DLD1 (cell line): ENCODE measurements around the gene RPRML.
"Not testable (repeated sequence)": the region's sequence is repeated elsewhere in the genome, so short reads cannot be mapped to it uniquely, and the experiment has no call there.

ENCODE experiments used
- in situ Hi-C: cut with HindIII; loops from 2 replicates; pipeline ENCODE4 v1.10.0; 2017; ENCODE audit warnings: low sequenced_read_pairs

The RPRML gene

GRCh38 chr17:46979147-46979863 is at the start of gene RPRML:
Gene RPRML (minus strand): TSS chr17:46979253. CDS start chr17:46979007, 246 bp downstream.
- in situ Hi-C loops, result no loop called here

DNA sequence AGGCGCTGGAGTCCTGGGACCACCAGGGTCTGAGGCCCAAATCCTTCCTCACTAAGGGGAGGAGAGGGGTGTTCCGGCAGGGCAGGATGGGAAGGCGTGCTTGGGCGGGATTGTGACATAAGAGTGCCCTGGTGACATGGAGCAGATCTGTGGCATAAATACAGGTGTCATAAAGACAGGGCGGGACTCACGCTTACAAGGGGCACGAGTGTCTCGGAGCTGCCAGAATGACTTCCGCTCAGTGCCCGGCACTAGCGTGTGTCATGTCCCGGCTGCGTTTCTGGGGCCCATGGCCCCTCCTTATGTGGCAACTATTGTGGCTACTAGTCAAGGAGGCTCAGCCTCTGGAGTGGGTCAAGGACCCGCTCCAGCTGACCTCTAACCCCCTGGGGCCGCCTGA is 37.9 kb upstream of the RPRML start:
- in situ Hi-C loops, result not testable (repeated sequence)

GRCh38 chr17:47013341-47013740 is 34.3 kb upstream of the RPRML start:
- in situ Hi-C loops, result no loop called here

GRCh38 chr17:47012457-47012856 is 33.4 kb upstream of the RPRML start:
- in situ Hi-C loops, result no loop called here

GRCh38 chr17:47009759-47010594 is 30.9 kb upstream of the RPRML start:
- in situ Hi-C loops, result no loop called here

GRCh38 chr17:47004906-47005305 is 25.9 kb upstream of the RPRML start:
- in situ Hi-C loops, result no loop called here

DNA sequence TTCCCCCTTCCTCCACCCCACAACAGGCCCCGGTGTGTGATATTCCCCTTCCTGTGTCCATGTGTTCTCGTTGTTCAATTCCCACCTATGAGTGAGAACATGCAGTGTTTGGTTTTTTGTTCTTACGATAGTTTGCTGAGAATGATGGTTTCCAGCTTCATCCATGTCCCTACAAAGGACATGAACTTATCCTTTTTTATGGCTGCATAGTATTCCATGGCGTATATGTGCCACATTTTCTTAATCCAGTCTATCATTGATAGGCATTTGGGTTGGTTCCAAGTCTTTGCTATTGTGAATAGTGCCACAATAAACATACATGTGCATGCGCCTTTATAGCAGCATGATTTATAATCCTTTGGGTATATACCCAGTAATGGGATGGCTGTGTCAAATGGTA is 24.8 kb upstream of the RPRML start:
- in situ Hi-C loops, result not testable (repeated sequence)

DNA sequence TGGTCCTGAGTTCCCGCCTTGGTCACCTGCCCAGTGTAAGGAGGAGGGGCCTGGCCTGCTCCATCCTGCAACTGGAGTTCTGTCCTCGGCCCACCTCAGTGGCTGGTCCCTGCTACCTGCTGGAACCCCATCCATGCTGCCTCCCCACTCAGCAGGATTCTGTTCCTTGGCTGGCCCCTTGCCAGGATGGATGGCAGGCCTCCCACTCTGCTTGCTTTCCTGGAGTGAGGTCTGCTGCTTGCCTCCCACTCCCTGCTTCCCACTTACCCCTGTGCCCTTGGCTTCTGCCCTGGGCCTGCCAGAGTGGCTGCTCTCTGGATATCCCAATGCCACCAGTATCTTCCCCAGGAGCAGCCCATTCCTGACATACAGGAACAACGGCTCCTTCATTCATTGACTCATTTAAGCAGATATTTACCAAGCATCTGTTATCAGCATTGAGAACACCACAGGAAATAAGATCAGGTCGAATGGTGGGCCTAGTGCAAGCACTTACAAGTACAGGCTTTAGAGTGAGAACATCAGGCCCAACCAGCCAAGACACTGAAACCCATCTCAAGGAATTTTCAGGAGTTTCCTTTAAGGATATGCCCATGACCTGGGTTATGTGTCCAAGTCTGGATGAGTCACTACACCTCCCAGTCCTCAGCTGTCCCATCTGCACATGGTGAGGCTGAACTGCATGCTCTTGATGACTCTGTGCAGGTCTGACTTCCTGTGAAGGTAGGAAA is 17.0 kb upstream of the RPRML start:
- in situ Hi-C loops, result no loop called here

GRCh38 chr17:46994993-46995392 is 15.9 kb upstream of the RPRML start:
- in situ Hi-C loops, result no loop called here

- in situ Hi-C loops, result no loop called here
Measured at GRCh38 chr17:46991617-46992016, 12.6 kb upstream of the RPRML start.

DNA sequence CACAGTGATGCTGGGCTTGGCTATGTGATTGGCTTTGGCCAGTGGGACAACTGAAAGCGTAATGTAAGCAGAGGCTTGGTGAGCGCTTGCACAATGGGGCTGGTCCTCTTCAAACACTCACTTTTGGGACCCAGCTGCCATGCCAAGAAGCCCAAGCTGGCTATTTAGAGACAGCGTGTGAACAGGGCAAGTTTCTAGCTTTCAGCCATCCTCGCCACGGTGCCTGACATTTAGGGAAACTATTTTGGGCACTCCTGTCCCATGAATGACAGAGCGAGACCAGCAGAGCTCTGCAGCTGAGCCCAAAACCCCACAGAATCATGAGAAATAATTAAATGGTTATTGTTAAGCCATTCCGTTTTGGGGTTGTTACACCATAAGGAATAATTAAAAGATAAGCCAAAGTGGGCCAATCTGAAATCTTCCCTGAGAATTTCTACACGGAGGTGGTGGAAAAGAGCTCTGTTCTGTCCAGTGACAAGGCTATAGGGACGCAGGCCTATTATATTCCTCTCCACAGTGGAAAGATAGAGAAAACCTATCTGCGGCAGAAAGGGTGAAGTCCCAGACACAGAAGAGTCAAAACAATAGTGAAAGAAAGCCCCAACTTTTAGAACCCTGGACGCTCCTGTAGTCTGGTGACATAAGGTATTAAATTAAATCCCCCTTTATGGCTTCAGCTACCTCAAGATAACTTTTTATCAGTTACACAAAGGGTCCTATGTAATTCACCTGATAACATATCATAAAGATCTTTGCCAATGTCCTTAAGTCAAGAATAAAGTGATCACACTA is 10.8 kb upstream of the RPRML start:
- in situ Hi-C loops, result no loop called here

DNA sequence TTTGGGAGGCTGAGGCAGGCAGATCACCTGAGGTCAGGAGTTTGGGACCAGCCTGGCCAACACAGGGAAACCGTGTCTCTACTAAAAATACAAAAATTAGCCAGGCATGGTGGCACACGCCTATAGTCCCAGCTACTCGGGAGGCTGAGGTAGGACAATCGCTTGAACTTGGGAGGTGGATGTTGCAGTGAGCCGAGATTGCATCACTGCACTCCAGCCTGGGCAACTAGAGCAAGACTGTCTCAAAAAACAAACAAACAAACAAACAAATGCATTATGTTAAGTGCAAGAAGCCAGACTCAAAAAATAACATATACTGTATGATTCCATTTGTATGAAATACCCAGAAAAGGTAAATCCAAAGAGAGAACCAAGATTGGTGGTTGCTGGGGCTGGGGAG is 8.9 kb upstream of the RPRML start:
- in situ Hi-C loops, result not testable (repeated sequence)

- in situ Hi-C loops, result no loop called here
Measured at GRCh38 chr17:46986366-46986765, 7.3 kb upstream of the RPRML start.

DNA sequence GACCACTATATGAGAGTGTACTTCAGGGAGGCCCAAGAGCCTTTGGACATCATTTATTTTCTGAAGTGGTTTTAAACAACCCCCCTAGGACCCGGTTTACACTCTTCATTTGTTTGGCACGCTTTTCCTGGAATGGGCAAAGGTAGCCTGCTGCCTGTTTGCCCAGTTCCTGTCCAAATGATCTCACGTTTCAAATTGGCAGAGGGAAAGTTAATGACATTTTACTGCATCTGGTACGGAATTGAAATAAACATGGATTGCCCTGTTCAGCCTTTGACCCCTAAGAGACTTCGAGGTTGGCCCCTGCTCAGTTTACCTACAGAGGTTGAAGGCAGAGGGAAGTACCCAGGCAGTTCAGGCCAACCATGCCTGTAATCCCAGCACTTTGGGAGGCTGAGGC is 5.8 kb upstream of the RPRML start:
- in situ Hi-C loops, result no loop called here

DNA sequence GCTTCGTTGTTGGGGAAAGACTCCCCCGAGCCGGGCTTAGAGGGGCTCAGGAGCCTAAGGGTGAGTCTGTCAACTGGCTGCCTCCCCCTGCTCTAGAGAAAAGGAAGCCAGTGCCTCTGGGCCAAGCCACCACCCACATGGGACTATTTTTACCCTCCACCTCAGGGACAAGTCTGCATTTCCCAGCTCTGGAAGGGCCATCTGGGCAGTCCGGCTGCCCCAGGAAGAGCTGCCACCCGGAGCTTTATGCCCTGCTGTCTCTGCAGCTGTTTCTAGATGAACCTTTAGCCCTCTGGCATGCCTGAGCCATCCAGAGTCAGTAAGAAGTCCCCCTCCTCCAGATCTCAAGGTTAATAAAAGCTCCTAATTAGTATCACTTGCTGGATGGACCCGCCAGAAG is 5.3 kb upstream of the RPRML start:
- in situ Hi-C loops, result no loop called here

GRCh38 chr17:46983782-46984181 is 4.7 kb upstream of the RPRML start:
- in situ Hi-C loops, result no loop called here

- in situ Hi-C loops, result no loop called here
Measured at GRCh38 chr17:46982577-46982976, 3.5 kb upstream of the RPRML start.

DNA sequence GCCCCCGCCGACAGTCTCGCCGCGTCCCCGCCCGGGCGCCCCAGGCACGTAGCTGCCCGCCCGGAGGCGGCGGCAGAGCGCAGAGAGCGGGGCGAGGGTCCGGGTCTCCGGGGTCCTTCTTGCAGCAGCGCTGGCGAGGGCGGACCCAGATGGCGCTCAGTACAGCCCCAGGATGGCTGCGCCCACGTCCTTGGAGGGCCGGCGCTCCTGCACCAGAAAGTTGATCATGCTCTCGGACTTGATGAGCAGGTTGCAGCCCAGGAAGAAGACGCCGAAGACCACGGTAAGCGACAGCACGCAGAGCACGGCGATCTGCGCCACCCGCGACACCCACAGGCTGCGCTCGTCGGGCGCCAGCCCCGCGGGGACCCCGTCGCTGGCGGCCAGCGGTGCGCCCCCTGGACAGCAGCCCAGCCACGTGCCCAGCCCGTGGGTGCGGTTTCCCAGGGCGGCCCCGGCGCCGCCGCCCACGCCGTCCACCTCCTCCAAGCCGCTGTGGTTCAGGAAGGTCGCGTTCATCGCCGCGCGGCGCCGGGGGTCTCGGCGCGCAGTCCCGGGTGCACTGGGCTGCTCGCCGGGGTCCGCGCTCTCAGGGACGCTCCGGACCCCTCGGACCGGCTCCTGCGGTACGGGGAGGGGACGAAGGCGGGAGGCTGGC is 435 bp downstream of the RPRML start:
- in situ Hi-C loops, result no loop called here

GRCh38 chr17:46977750-46978488 is 1.1 kb downstream of the RPRML start:
- in situ Hi-C loops, result no loop called here

DNA sequence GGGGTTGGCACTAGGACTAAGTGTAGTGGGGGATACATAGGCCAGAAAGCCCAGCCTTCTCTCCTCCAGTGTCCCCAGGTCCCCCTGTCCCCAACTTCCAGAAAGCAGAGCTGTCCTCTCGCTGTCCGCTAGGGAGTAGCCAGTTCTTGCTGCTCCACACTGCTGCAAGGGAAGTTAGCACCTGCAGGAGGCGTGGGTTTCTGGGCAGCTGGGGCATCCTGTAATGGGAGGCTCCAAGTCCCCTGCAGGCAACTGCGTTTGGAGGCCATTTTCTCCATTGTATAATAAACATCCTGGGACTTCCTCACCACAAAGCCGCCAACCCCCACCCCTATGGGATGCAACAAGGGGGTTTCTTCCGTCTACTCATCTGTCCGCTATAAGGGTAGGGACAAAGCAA is 1.7 kb downstream of the RPRML start:
- in situ Hi-C loops, result no loop called here
